Stimulated activated CD4-positive, alpha-beta T cell treated with anti-CD3 and anti-CD28 coated beads, Interleukin-12 subunit alpha, Interleukin-12 subunit beta, amount 100 ng/mL, for 48 hours (primary cell): Measurements from ENCODE around the gene MCRIP2.

ENCODE experiments used
- DNase-seq, 3 donors: peaks; one replicate each; pipeline ENCODE4 v3.0.0-alpha.2; 2020; ENCODE audit warnings: low read depth in 2 of 3, low spot score in 1 of 3

Gene MCRIP2

DNA sequence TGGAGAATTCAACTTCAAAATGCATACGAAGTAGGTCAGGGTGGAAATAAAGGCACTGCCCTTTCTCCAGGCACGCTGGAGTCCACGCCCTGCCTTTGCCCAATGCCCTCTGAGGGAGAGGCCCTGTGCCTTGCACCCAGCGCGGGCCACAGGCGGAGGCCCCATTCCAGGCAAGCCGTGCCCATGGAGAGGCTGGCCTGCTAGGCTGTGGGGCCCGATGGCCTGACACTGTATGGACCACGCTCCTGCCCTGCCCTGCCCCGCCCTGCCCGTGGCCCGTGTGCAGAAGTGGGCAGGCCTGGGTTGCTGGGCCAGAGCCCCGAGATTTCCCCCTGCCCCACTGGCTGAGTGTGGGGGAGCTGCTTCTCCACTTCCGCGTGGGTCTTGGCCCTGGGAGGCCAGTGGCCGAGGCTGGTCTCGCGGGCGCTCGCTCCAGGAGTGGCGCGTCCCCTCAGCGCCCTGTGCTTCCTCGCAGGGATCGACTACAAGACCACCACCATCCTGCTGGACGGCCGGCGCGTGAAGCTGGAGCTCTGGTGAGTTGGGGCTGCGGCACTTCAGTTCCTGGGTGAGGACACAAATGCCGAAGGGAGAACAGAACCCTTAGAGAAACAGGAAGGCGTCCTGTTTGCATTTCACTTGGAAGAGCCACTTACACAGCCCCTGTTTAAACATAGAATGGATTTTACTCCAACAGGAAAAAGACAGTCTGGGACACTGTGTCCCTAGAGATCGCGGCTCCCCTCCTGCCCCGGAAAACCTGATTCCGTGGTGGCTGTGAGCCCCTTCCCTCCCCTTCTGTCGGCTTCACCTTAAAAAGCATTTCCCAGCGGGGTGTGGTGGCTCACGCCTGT is 24.7 kb upstream of the MCRIP2 start:
- no peak for DNase-seq

GRCh38 chr16:617855-618254 is 23.8 kb upstream of the MCRIP2 start:
- no peak for DNase-seq

DNA sequence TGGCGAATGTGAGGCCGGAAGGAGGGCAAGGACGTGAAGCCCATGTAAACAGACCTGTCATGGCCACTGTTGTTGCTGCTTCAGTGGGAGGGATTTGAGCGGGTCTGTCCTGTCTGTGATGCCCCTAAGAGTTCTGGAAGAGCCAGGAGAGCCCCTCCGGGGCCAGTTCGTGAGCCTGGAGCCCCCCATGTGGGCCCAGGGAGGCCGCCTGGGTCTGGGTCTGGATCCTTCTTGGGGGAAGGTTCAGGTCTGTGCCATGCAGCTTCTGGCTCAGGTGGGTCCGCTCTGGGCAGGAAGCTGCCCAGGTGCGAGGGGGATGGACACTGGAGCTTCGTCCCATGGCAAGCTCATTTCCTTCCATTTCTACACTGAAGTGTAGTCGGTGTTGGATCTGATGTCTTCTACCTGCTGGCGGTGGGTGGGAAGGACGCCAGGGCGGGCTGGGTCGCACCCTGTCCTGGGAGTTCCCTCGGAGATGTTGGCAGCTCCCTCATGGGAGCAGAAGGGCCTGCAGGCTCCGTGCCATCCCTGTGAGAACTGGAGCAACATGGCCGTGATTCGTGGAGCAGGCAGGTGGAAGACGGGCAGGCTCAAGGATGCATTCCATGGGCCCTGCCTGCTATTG is 22.0 kb upstream of the MCRIP2 start:
- DNase-seq = no peak

DNA sequence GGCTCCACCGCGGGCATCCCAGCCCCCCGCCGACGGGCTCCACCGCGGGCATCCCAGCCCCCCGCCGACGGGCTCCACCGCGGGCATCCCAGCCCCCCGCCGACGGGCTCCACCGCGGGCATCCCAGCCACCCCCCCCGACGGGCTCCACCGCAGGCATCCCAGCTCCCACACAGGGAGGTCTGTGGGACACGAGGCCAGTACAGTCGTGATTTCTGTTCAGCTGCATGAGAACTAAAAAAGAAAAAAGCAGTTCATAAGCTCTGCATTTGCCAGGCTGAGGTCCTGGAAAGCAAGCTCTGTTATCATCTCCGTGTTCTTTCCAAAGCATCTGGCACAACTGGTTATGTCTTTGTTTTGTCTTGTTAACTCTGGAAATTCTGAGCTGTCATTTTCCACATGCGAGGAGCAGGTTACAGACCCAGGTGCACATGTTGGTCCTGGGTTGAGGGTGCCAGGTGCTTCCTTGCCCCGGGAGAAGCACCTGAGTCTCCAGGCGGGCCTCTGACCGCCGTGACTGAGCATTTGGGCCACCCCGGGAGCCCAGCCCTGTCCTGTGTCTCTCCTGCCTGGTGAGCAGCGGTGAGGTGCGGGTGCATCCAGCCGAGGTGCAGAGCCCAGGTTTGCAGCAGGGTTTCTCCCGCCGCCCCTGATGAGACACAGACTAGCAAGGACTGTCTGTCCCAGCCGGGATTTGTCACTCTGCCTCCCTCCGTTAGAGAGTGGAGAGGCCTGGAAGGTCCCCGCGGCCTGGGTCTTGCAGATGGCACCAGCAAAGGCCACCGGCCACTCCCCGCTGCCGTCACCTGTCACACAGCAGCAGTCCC is 20.7 kb upstream of the MCRIP2 start:
- DNase-seq = no peak

DNA sequence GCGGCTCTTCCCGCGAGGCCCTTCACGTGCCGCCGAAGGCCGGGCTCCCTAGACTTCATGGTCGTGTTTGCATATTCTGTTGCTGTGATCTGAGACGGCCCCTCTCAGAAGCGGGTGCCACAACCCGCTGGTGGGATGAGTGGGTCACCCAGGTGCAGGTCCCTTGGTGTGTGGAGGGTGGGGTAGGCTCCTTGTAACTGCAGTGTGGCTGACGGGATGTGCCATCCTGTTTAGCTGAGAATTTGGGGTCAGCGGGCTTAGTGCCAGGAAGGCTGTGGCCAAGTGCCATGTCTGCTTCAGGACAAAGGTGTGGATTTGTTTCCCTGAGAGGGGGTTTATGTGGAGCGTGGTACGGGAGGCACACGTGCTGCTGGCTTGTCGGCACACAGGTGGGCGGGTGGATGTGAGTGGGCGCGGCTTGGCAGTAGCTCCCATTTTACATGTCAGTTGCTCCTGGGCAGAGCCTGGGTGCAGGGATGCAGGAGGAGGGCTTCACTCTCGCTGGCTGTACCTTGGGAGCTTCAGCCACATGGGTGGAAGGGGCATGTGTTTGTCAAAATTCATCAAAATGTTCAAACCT is 20.0 kb upstream of the MCRIP2 start:
- no peak for DNase-seq

DNA sequence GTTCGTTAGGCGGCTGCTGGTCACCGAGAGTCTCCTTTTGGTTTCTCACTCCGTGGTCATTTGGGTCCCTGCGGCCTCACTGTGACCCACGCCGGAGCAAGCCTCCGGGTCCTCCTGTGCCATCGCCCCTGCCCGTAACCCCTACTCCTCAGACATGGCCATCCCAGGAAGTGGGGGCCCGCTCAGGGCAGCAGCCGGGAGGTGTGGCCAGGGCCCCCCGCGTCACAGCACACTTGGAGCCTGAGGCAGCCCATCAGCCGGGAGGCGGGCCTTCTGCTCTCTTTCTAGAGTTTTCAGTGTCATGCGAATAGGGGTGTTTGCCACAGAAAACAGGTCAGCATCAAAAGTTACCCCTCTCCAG is 18.7 kb upstream of the MCRIP2 start:
- no peak for DNase-seq

DNA sequence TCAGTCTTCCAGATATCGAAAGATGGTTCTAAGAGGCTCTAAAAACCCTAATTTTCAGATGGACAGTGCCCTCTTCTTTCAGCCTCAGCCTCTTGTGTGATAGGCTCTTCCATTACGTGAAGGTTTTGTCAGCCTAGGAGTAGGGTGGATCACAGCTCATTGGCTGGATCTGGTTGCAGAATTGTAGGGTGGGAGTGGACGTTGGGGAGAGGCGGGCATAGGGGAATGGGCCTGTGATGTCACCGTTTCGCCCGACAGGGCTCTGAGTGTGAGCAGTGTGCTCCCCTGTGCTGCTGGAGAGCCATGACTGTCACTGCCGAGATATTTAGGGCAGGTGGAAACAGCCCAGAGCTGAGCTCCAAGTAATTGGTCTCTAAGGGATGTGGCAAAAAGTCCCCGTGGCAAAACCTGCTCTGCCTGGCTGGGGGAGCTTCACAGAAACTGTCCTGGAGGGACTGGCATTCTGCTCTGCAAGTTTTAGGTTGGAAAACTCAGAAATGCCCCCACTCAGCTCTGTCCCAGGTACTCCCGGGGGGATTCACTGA is 17.0 kb upstream of the MCRIP2 start:
- no peak for DNase-seq

DNA sequence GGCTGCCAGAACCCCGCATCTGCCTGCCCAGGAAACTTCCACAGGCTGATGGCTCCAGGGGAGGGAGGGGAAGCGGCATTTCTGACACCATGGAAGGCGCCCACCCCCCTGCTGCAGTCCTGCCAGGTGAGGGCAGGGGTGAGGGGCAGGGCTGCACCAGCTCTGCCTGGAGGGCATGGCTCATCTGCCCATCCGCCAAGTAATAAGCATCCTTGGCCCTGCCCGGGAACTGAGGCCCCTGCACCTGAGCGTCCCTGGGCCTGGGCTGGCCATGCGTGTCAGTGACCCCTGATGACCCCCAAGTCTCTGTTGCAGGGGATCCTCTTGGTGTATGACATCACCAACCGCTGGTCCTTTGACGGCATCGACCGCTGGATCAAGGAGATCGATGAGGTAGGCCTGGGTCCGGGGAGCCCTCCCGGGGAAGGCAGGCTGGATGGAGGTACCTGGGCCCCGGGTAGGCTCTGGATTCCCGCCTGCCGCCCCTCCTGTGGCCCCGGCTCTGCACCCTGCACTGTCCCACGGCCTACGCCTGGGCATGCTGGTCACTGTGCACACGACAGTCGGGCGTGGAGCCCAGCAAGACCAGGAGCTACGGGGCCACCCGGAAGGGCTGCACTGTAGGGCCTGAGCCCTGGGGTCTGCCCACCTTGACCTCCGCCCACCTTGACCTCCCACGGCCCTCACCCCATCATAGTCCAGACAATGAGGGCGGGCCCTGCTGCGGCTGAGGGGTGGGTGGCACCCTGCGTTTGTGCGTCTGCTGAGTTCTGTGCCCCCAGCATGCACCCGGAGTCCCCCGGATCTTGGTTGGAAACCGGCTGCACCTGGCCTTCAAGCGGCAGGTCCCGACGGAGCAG is 16.3 kb upstream of the MCRIP2 start:
- DNase-seq = no peak

DNA sequence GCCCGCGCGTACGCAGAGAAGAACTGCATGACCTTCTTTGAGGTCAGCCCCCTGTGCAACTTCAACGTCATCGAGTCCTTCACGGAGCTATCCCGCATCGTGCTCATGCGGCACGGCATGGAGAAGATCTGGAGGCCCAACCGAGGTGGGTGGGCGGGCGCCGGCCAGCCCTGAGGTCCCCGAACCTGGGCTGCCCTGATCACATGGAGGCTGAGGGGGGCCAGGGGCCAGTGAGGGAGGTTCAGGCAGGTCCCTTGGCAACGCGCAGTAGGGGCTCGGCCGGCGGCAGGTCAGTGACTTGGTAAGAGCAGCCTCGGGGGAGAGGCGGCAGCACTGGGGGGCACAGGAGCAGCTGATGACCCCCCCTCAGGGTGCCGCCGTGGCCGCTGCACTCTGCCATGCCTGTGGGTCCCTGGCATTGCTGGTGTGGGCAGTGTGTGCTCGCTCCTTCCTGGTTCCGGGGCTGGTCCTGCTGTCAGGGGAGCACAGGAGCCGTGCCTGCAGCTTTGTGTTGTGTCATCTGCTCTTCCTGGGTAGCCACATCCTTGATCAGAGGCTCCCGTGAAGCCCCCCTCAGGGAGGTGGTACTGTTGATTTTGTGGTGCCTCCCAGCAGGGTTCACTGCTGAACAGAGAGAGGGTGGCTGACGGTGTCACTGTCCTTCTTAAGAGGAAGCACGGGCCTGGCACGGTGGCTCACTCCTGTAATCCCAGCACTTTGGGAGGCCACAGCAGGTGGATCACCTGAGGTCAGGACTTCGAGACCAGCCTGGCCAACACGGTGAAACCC is 15.5 kb upstream of the MCRIP2 start:
- no peak for DNase-seq

DNA sequence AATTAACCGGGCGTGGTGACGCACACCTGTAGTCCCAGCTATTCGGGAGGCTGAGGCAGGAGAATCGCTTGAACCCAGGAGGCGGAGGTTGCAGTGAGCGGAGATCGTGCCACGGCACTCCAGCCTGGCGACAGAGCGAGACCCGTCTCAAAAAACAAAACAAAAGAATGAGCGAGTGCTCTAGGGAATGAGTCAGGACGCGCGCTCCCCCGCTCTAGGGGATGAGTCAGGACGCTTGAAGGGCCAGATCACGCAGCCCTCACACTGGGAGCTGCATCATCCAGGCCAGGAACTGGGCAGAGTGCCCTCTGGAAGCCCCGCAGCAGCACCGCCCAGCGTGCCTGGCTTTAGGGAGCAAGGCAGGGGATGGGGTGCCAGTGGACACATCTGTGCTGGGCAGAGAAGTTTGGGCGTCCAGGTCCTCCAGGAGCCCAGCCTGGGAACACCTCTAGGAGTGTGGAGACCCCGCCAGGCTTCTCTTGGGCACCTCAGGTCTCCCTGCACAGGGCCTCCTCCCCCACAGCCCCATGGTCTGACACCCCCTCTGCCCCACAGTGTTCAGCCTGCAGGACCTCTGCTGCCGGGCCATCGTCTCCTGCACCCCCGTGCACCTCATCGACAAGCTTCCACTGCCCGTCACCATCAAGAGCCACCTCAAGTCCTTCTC is 14.7 kb upstream of the MCRIP2 start:
- DNase-seq = no peak

DNA sequence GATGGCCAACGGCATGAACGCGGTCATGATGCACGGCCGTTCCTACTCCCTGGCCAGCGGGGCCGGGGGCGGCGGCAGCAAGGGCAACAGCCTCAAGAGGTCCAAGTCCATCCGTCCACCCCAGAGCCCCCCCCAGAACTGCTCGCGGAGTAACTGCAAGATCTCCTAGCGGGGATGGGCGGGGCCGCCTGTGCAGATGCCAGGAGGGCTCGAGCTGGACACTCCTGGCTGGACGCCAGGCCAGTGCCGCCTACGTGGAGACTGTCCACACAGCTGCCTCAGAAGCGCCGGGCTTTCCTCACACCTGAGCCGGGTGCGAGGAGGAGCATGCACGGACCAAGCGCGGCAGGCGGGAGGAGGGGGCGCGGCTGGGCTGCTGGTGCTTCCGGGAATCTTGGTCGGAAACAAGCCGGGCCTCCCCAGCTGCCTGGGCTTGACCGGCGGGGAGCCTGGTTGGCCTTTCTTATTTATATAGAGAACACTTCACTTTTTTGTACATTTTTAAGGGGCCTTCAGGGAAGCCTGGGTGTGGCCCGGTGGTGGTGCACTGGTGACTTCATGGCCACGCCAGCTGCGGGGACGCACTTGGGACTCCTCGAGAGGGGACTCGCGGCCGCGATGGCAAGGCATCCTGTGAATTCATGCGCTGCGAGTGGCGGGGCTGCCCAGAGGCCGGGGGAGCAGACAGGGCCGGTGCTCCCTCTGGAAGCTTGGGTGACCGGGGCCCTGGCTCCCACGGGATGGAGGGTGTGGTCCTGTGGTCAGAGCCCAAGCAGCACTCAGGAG is 14.0 kb upstream of the MCRIP2 start:
- DNase-seq = no peak

DNA sequence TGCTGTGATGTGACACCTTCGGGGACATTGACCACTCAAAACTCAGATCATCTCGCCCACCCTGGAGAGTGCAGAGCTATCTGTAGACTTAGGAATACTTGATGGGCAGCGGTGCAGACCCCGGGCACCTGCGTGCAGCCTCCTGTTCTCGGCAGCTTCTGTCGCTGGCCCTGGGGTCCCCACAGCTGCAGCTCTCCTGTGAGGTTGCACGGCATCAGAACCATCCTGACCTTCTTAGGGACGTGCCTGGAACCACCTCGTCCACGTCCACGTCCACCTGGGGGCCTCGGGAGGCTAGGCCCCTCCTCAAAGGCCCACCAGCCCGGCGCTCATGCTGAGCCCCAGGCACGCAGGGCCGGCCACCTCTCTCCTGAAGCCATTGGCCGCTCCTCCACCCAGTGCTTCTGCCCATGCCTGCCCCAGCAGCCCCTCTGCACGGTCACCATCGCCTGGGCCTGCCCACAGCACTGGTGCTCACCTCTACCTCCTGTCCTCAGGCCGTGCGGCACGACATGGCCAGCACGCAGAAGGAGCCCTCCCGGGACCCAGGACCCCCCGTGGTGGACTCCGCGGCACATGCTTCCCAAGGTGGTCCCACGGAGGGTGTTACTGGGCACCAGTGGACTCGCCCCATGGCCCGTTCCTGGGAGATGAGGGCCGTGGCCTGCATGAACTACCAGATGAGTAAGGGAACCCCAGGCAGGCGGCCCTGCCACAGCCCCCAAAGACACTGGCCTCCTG is 13.1 kb upstream of the MCRIP2 start:
- DNase-seq = no peak

DNA sequence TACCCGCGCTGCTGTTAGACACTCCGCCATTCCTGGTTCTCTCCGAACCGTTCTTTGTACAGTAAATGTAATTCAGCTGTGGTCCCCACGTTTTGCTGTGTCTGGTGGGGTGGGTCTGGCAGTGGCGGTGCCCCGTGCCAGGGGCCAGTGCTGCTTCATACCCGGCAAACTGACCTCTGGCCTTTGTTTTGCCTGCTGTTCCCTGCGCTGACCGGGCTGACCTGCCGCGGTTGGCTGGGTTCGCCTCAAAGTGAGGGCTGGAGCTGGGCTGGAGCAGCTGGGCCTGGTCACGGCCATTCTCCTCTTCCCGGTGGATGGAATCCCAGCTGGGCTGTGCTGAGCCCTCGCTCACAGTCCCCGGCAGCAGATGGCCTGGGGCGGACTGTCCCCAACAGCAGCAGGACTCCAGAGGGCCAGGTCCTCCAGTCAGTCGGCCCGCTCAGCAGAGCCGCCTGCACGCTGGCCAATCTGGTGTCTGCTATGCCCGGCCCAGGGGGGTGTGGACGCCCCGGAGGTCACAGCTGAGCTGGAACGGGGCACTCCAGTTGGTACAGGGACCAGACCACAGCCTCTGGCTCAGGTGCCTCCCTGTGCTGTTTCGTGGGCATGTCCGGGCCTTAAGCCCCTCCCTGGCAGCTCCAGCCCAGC is 12.3 kb upstream of the MCRIP2 start:
- no peak for DNase-seq

DNA sequence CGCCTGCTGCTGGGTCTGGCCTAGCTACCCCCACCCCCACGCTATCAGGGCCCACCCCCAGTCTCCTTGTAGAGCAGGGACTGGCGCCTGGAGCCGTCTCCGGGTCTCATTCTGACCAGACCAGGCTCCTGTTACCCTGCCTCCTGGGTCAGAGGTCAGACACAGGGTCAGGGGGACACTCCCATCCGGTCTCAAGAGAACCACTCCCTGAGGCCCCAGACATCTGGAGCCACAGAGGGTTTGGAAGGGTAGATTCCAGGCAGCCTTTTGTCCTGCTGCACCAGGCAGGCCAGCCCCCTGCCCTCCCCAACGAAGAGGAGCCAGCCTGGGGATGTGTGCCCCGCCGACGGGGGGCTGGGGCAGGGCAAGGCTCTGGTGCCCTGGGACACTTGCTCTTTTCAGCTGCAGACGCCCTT is 11.8 kb upstream of the MCRIP2 start:
- DNase-seq = no peak

- no peak for DNase-seq
These were observed 11.3 kb upstream of the MCRIP2 start for GRCh38 chr16:630249-630814.

GRCh38 chr16:630815-631405 is 10.7 kb upstream of the MCRIP2 start, which contains the start of gene WFIKKN1:
Gene WFIKKN1, plus strand, starts transcription at chr16:630985. Its CDS starts 269 bp downstream, at chr16:631254.
- DNase-seq = no peak
